ENCODE results near the gene POLR3F.
"Not testable (repeated sequence)": the region's sequence is repeated elsewhere in the genome, so short reads cannot be mapped to it uniquely, and the experiment has no call there.

Gene POLR3F

DNA sequence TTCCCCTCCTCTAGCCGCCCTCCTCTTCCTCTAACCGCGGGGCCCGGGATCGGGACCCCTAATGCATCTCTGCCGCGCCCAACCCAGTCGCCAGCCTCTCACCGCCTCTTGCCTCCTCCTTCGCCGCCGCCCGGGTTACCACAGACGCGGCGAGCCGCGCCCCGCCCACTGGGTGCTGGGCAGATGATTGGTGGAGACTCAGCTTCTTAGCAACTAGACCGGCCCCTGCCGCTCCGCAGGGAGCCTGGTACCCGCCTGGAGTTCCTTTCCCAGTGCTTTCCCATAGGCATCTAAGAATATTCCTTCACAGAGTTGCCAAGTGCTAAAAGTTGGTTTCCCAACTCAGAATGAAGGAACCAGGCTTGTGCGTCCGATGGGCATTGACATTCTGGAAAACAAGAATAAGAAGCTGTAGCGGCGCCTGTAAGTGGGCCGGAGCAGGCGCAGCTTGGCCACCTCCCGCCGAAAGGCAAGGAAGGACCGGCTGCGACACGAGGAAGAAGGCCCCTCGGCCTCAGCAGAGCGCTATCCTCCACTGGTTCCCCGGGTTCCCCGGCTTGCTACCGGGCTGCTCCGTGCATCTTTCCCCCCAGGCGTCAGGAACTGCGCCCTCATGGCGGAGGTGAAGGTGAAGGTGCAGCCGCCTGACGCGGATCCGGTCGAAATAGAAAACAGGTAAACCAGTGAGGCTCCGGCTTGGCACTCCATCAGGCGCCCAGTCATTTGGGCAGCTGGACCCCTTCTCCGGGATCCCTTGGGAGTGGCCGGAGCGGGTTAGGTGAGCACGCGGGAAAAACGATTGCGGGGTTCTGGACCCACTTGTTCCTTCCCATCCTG lies at the start of gene POLR3F, which contains the start of gene DZANK1:
POLR3F (plus strand) TSS at position 497 of the 837 bp plus-strand sequence; CDS start at position 614, 117 bp downstream.
DZANK1 (minus strand) TSS at position 137 of the 837 bp plus-strand sequence. CDS start 1,672 bp downstream, outside the sequence.
- DNase-seq = peak; percentile 96

DNA sequence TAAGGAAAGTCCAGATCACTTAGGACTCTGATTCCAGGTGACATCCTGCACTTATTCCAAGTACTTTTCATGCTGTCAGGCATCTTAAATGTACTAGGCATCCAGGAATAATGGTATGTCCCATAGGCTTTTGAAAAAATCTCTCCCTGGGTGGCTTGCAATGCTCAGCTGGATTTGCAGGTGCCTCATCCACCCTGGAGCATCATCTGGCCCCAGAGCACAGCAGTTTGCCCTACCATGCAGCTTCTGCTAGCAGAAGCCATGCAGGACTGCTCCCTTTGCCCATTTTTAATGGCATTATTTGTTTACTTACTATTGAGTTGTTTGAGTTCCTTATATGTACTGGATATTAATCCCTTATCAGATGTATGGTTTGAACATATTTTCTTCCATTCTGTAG lies 45.6 kb upstream of the POLR3F start:
- DNase-seq = no peak

DNA sequence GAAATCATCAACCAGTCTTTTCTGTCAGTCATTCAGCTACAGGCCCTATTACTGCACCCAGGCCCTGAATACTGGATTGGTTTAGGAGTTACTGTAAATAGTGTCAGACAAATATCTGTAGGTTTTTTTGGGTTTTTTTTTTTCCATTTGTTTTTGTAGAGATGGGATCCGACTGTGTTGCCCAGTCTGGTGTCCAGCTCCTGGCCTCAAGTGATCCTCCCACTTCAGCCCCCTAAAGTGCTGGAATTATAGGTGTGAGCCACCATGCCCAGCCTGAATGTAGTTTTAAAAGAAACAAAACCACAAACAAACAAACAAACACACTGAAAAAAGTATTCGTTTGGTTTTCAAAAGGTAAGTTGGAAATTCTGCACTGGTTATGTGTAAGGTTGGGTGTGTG lies 40.0 kb upstream of the POLR3F start:
- no peak for DNase-seq

DNA sequence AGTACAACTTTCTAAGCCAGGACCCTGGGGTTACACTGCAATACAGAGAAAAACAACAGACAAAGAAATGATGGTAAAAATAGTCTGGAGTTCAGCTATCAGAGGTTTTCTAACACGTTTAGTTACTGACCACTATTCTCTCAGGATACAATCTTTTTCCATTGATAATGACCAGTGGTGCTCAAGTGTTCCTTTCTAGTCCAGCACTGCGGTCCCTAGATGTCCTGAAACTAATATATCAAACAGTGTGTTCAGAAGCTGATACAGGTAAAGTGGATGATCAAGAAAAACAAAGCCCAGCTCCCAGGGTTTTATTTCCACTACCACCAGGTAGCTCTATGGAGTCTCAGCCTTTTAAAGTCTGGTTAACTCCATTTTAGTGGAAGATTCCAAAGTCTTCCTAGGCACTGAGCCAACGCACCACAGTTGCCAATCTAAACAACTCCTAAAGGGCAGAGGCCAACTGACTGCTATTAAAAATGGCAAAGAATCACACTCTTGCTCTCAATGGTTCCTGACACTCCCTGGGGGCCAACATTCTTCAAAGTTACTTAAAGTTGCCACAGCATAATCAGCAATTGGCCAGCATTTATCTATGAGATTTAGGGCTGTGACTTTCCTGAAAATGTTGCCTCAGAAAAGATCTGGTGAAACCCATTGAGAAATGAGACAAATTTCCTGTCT lies 38.6 kb upstream of the POLR3F start:
- no peak for DNase-seq

DNA sequence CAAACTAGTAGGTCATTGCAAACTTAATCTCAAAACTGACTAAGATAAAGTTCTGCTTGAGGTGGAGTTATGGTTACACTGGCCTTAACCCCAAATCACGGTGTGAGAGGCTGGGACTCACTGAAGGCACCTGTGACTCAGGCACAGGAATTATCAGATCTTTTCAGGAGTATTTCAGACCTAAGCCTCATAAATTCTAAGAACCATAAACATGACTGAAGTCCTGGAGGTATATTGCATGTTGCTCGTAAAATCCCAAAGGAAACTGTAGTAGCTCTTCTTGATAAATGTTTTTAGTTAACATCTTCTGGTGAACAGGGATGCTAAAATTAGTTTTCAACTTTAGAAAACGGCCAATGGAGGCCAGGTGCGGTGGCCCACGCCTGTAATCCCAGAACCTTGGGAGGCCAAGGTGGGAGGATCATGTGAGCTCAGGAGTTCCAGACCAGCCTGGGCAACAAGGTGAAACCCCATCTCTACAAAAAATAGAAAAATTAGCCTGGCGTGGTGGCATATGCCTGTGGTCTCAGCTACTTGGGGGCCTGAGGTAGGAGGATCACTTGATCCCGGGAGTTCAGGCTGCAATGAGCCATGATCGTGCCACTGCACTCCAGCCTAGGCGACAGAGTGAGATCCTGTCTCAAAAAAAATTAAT lies 36.9 kb upstream of the POLR3F start:
- no peak for DNase-seq

GRCh38 chr20:18431206-18431605 lies 36.0 kb upstream of the POLR3F start:
- no peak for DNase-seq

- no peak for DNase-seq
Measured at GRCh38 chr20:18436847-18437246, 30.3 kb upstream of the POLR3F start.

GRCh38 chr20:18440403-18440802 lies 26.8 kb upstream of the POLR3F start:
- DNase-seq = no peak

DNA sequence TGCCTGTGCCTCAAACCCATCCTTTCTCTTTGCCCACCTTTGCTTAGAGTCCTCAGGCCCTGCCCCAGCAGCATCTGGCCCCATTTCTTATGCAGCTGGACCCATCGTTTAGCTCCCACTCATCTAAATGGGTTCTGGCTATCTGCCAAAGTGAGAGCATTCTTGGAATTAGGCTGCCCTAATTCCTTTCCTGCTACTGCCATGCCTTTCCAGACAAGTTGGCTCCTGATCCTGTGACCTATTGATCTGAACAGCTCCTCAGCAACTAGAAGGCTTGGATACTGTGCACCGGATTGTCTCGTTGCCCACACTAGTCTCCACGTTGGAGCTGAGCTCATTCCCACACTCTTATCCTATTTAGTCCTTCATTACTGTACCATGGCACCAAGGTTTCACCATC lies 23.3 kb upstream of the POLR3F start:
- DNase-seq = no peak

DNA sequence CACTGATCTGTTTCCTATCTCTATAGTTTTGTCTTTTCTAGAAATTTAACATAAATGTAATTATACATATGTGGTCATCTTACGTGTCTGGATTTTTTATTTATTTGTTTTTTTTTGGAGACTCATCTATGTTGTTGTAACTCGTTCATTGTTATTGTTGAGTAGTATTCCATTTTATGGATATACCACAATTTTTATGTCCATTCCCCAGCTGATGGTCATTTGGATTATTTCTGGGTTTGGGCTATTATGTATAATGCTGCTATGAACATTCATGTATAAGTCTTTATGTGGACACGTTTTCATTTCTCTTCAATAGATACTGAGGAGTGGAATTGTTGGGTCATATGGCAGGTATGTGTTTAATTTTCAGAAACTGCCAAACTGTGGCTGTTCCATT lies 10.6 kb upstream of the POLR3F start:
- DNase-seq = no peak

GRCh38 chr20:18465536-18466200 lies 1.5 kb upstream of the POLR3F start:
- DNase-seq = no peak

- DNase-seq = no peak
Measured at GRCh38 chr20:18466574-18466893, 656 bp upstream of the POLR3F start.

DNA sequence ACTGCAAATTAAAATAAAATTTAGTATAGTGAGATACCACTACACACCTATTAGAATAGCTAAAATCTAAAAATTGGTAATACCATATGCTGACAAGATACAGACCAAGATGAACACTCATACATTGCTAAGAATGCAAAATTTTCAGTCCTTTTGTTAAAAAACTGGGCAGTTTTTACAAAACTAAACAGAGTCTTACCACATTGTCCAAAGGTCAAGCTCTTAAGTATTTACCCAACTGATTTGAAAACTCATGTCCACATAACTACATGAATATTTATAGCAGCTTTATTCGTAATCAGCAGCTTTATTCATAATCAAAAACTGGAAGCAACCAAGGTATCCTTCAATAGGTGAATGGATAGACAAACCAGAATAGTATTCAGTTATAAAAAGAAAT lies 10.0 kb downstream of the POLR3F start:
- DNase-seq = no peak

GRCh38 chr20:18477821-18478220 lies 10.6 kb downstream of the POLR3F start:
- no peak for DNase-seq

GRCh38 chr20:18481596-18481995 lies 14.4 kb downstream of the POLR3F start:
- DNase-seq = no peak

DNA sequence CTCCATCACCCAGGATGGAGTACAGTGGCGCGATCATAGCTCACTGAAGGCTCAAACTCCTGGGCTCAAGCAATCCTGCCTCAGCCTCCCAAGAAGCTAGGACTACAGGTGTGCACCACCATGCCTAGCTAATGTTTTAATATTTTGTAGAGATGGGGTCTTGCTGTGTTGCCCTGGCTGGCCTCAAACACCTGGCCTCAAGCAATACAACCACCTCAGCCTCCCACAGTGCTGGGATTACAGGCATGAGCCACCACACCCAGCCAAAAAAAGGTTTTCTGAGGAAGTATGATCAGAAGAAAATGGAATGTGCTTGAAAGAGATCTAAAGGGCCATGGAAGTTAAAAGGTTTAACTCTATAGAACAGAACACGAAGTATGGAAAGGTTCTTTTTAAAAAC lies 21.1 kb downstream of the POLR3F start:
- no peak for DNase-seq

DNA sequence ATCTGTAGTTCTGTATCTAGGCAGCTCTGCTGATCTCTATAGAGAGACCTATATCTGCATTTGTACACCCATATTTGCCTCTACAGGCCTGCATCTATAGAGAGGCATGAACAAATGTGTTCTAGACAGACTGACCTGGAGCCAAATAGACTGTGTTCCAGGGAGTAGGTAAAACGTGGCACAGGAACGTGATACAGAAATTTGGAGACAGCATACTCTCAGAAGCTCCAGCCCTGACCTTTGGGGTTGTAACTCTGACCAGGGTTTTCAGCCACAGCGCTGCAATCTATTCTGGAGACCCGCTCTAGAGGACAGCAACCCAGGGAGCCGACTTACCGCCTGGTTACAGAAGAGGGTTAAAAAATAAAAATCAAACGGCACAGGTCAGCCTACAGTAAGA lies 28.9 kb downstream of the POLR3F start:
- peak; percentile 25 for DNase-seq

GRCh38 chr20:18496740-18497592 lies 29.8 kb downstream of the POLR3F start, which contains the start of gene RBBP9:
Gene RBBP9 (minus strand): TSS chr20:18497225. CDS start chr20:18497167, 58 bp downstream.
- peak; percentile 89 for DNase-seq

GRCh38 chr20:18497603-18498002 lies 30.4 kb downstream of the POLR3F start:
- DNase-seq = no peak

DNA sequence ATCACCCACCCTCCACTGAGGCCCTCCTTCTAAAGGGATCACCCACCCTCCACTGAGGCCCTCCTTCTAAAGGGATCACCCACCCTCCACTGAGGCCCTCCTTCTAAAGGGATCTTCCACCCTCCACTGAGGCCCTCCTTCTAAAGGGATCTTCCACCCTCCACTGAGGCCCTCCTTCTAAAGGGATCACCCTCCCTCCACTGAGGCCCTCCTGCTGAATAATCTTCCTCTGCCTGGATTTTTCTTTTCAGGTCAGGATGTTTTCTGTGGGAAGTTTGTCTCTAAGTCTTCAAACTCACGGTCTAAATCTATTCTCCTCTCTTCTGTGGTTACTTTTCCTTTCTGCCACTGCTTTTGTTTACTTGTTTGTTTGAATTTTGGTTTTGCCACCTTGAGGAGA lies 34.5 kb downstream of the POLR3F start:
- not testable (repeated sequence) for DNase-seq

GRCh38 chr20:18504479-18505060 lies 37.4 kb downstream of the POLR3F start:
- DNase-seq = no peak

- peak; percentile 63 for DNase-seq
Measured at GRCh38 chr20:18506744-18507143, 39.6 kb downstream of the POLR3F start.
